Measurements from ENCODE around the gene ZNF638.

ZNF638 gene

GRCh38 chr2:71469403-71470398 is 138.1 kb downstream of the ZNF638 start:
- no peak for TF ChIP-seq TOX (CRISPR knock-in tag; IDR thresholded peaks at IDR 0.05; ENCODE audit: borderline replicate concordance)
- TF ChIP-seq CSRNP3 (CRISPR knock-in tag; IDR thresholded peaks at IDR 0.05) = no peak
- no peak for TF ChIP-seq TCF4 (CRISPR knock-in tag; IDR thresholded peaks at IDR 0.05; ENCODE audit: borderline replicate concordance)
- no peak for TF ChIP-seq ZNF565 (CRISPR knock-in tag; conservative IDR thresholded peaks at IDR 0.05; ENCODE audit: low read depth)
- no peak for TF ChIP-seq ZC3H10 (CRISPR knock-in tag; IDR thresholded peaks at IDR 0.05)
- no peak for TF ChIP-seq CREB5 (CRISPR knock-in tag; IDR thresholded peaks at IDR 0.05; ENCODE audit: low read depth)
- no peak for TF ChIP-seq OSR1 (CRISPR knock-in tag; IDR thresholded peaks at IDR 0.05)
- TF ChIP-seq TSHZ2 (CRISPR knock-in tag; IDR thresholded peaks at IDR 0.05) = no peak
- TF ChIP-seq PPARA (CRISPR knock-in tag; IDR thresholded peaks at IDR 0.05; ENCODE audit: borderline replicate concordance) = no peak
- TF ChIP-seq PATZ1 (CRISPR knock-in tag; IDR thresholded peaks at IDR 0.05; ENCODE audit: borderline replicate concordance) = no peak
- no peak for TF ChIP-seq ZFP30 (CRISPR knock-in tag; IDR thresholded peaks at IDR 0.05)
- no peak for ATAC-seq

- no peak for ATAC-seq
- TF ChIP-seq OSR1 (CRISPR knock-in tag; IDR thresholded peaks at IDR 0.05) = no peak
- no peak for TF ChIP-seq ESRRG (CRISPR knock-in tag; IDR thresholded peaks at IDR 0.05)
- TF ChIP-seq CREB5 (CRISPR knock-in tag; IDR thresholded peaks at IDR 0.05; ENCODE audit: low read depth) = no peak
- no peak for TF ChIP-seq RARB (CRISPR knock-in tag; IDR thresholded peaks at IDR 0.05)
- no peak for TF ChIP-seq ARNTL (CRISPR knock-in tag; IDR thresholded peaks at IDR 0.05; ENCODE audit: borderline replicate concordance, low read depth)
- TF ChIP-seq ZNF8 (CRISPR knock-in tag; IDR thresholded peaks at IDR 0.05) = no peak
- TF ChIP-seq SNAI2 (CRISPR knock-in tag; IDR thresholded peaks at IDR 0.05) = no peak
- no peak for TF ChIP-seq ZNF70 (CRISPR knock-in tag; IDR thresholded peaks at IDR 0.05)
- no peak for TF ChIP-seq BACH2 (CRISPR knock-in tag; IDR thresholded peaks at IDR 0.05; ENCODE audit: borderline replicate concordance)
- TF ChIP-seq GLIS3 (CRISPR knock-in tag; IDR thresholded peaks at IDR 0.05) = no peak
- no peak for TF ChIP-seq CSDC2 (CRISPR knock-in tag; IDR thresholded peaks at IDR 0.05)
- TF ChIP-seq PATZ1 (CRISPR knock-in tag; IDR thresholded peaks at IDR 0.05; ENCODE audit: borderline replicate concordance) = no peak
- no peak for TF ChIP-seq PPARA (CRISPR knock-in tag; IDR thresholded peaks at IDR 0.05; ENCODE audit: borderline replicate concordance)
- TF ChIP-seq TOX (CRISPR knock-in tag; IDR thresholded peaks at IDR 0.05; ENCODE audit: borderline replicate concordance) = no peak
- no peak for TF ChIP-seq ZNF565 (CRISPR knock-in tag; conservative IDR thresholded peaks at IDR 0.05; ENCODE audit: low read depth)
- no peak for TF ChIP-seq POU6F1 (CRISPR knock-in tag; IDR thresholded peaks at IDR 0.05; ENCODE audit: borderline replicate concordance, low read depth)
Measured at GRCh38 chr2:71471276-71471675, 139.7 kb downstream of the ZNF638 start.
